A673 (cell line): ENCODE results near the gene IL1R1. TPM values are rescaled to one million over a fixed set of nuclear protein-coding genes. Genes with fewer than 3 reads are reported as not detected.

Source experiments
- BruUV-seq: library from RNA; stranded (reverse); fragments of 400-500 nt; replicated peaks from 2 replicates; lab custom pipeline; 2021; lab: Mats Ljungman, UMichigan
- CTCF ChIA-PET: fragments of 300-600 bp; sonication (Branson Sonifier 250); formaldehyde crosslinking; loops from one replicate; lab custom pipeline; 2022; ENCODE audit warnings: antibody characterized with exemption; lab: Charles Lee
- POLR2A ChIA-PET: fragments of 300-600 bp; sonication (Branson Sonifier 250); formaldehyde crosslinking; loops from one replicate; lab custom pipeline; 2022; ENCODE audit warnings: antibody characterized with exemption; ENCODE audit not compliant: low non-redundant PET; lab: Charles Lee
- DNase-seq: peaks from one replicate; pipeline ENCODE4 v3.0.0-alpha.2; 2015; ENCODE audit warnings: low spot score
- H3K27ac ChIP-seq: fragments of 200-600 bp; sonication (generic); 2 replicates; pipeline ENCODE4 v1.5.1; 2016; ENCODE audit warnings: mixed run types, low read depth, mild to moderate bottlenecking, mixed read lengths, antibody characterized with exemption, low read length; ENCODE audit not compliant: poor library complexity, severe bottlenecking
- H3K27me3 ChIP-seq: fragments of 200-600 bp; sonication (generic); replicated peaks from 2 replicates; pipeline ENCODE4 v1.6.1; 2017; ENCODE audit warnings: mixed run types, low read depth, mild to moderate bottlenecking, mixed read lengths, antibody characterized with exemption, low read length; ENCODE audit not compliant: insufficient read depth, poor library complexity
- H3K36me3 ChIP-seq: fragments of 200-600 bp; sonication (generic); 2 replicates; pipeline ENCODE4 v1.6.1; 2016; ENCODE audit warnings: mixed run types, mild to moderate bottlenecking, mixed read lengths, antibody characterized with exemption, low read length; ENCODE audit not compliant: insufficient read depth, poor library complexity, severe bottlenecking
- H3K4me1 ChIP-seq: fragments of 200-600 bp; sonication (generic); 2 replicates; pipeline ENCODE4 v1.6.1; 2017; ENCODE audit warnings: mixed run types, mild to moderate bottlenecking, mixed read lengths, antibody characterized with exemption, low read length; ENCODE audit not compliant: insufficient read depth, poor library complexity, severe bottlenecking
- H3K4me3 ChIP-seq: fragments of 200-600 bp; sonication (generic); 2 replicates; pipeline ENCODE4 v1.5.1; 2016; ENCODE audit warnings: low read depth, mixed run types, mild to moderate bottlenecking, mixed read lengths, low read length; ENCODE audit not compliant: poor library complexity, severe bottlenecking
- H3K9me3 ChIP-seq: fragments of 200-600 bp; sonication (generic); 2 replicates; pipeline ENCODE4 v1.6.1; 2016; ENCODE audit warnings: mixed run types, low read depth, mild to moderate bottlenecking, mixed read lengths, antibody characterized with exemption, low read length; ENCODE audit not compliant: poor library complexity, severe bottlenecking
- CTCF ChIP-seq: fragments of 300-800, 200-600 bp; sonication (generic); conservative IDR thresholded peaks from 2 replicates; pipeline ENCODE4 v1.5.1; 2017; ENCODE audit warnings: low read depth, mild to moderate bottlenecking, antibody characterized with exemption, low read length, moderate library complexity, mixed read lengths
- EZH2 ChIP-seq: fragments of 200-600 bp; sonication (generic); IDR thresholded peaks from 2 replicates; pipeline ENCODE4 v1.6.1; 2017; ENCODE audit warnings: borderline replicate concordance, low read depth, mild to moderate bottlenecking, mixed read lengths, antibody characterized with exemption, low read length; ENCODE audit not compliant: poor library complexity, severe bottlenecking
- intact Hi-C: fragments of 100-400 bp; cut with micrococcal nuclease; formaldehyde crosslinking; loops from one replicate; pipeline ENCODE4 v1.10.0; 2022; ENCODE audit not compliant: unreplicated experiment
- total RNA-seq: library from RNA; stranded (reverse); gene quantifications from 2 replicates; pipeline ENCODE4 v1.2.3, GENCODE V29; 2021

Gene IL1R1
- total RNA-seq, 1 experiment from 2014 or later, result 0.45 TPM

GRCh38 chr2:102110596-102111334 lies 31.8 kb upstream of the IL1R1 start:
- no peak overlapping the region for H3K27ac ChIP-seq
- BruUV-seq, result no TSS peak
- no peaks in the 10 kb centered on the region for H3K4me1 ChIP-seq
- intact Hi-C loops, result no loop called here
- TF ChIP-seq CTCF (no peak), EZH2 (no peak)
- H3K27me3 ChIP-seq, result no peaks in the 10 kb centered on the region
- H3K36me3 ChIP-seq, result no peaks in the 10 kb centered on the region
- DNase-seq, result no peak
- ChIA-PET POLR2A (no interaction called here), CTCF (no interaction called here)
- no peaks in the 10 kb centered on the region for H3K9me3 ChIP-seq
- H3K4me3 ChIP-seq, result no peak overlapping the region

- TF ChIP-seq CTCF, result no peak
- TF ChIP-seq EZH2, result no peak
- no peaks in the 10 kb centered on the region for H3K36me3 ChIP-seq
- intact Hi-C loops, result no loop called here
- H3K4me1 ChIP-seq, result no peaks in the 10 kb centered on the region
- DNase-seq, result no peak
- no peak overlapping the region for H3K4me3 ChIP-seq
- CTCF ChIA-PET, result no interaction called here
- H3K9me3 ChIP-seq, result no peaks in the 10 kb centered on the region
- POLR2A ChIA-PET, result no interaction called here
- H3K27ac ChIP-seq, result no peak overlapping the region
- no peaks in the 10 kb centered on the region for H3K27me3 ChIP-seq
- BruUV-seq, result no TSS peak
Measured at GRCh38 chr2:102111823-102112222, 30.7 kb upstream of the IL1R1 start.

- POLR2A ChIA-PET, result no interaction called here
- H3K4me3 ChIP-seq, result no peak overlapping the region
- no TSS peak for BruUV-seq
Measured at GRCh38 chr2:102112271-102112670, 30.3 kb upstream of the IL1R1 start.

More at GRCh38 chr2:102112271-102112670, 30.3 kb upstream of the IL1R1 start:
- TF ChIP-seq EZH2 (no peak), CTCF (no peak)
- H3K36me3 ChIP-seq, result no peaks in the 10 kb centered on the region
- CTCF ChIA-PET, result interaction anchor here (0.6 kb wide), 1 partner anchor 92 kb away, joined by 3 read pairs; no protein-coding TSS in a partner anchor
- H3K4me1 ChIP-seq, result no peaks in the 10 kb centered on the region
- H3K27me3 ChIP-seq, result no peaks in the 10 kb centered on the region
- no peaks in the 10 kb centered on the region for H3K9me3 ChIP-seq
- DNase-seq, result no peak
- no peak overlapping the region for H3K27ac ChIP-seq
- intact Hi-C loops, result no loop called here
